AG10803 (cell line): ENCODE data around the gene HAUS7.

ENCODE experiments used
- DNase-seq: peaks from one replicate; pipeline ENCODE4 v3.0.0; 2010; ENCODE audit warnings: low read depth
- H3K4me3 ChIP-seq: 2 replicates; pipeline ENCODE4 v1.5.1; 2011; ENCODE audit warnings: mild to moderate bottlenecking, low read length, control low read depth
- CTCF ChIP-seq: conservative IDR thresholded peaks from 2 replicates; pipeline ENCODE4 v1.5.1; 2011; ENCODE audit warnings: mild to moderate bottlenecking, low read length, control low read depth, inconsistent platforms

The HAUS7 gene

GRCh38 chrX:153488231-153488914 is 18.0 kb upstream of the HAUS7 start:
- no peak for TF ChIP-seq CTCF
- DNase-seq, result no peak
- no peak overlapping the region for H3K4me3 ChIP-seq

- no peak for DNase-seq
- TF ChIP-seq CTCF, result no peak
- H3K4me3 ChIP-seq, result no peak overlapping the region
Observed at GRCh38 chrX:153487590-153488071, 17.3 kb upstream of the HAUS7 start.

- DNase-seq, result no peak
- no peak overlapping the region for H3K4me3 ChIP-seq
- TF ChIP-seq CTCF, result no peak
Observed at GRCh38 chrX:153486171-153486570, 15.8 kb upstream of the HAUS7 start.

- no peak for TF ChIP-seq CTCF
- no peak overlapping the region for H3K4me3 ChIP-seq
- DNase-seq, result no peak
Observed at GRCh38 chrX:153485396-153486080, 15.2 kb upstream of the HAUS7 start.

- no peak for DNase-seq
- TF ChIP-seq CTCF, result no peak
Observed at GRCh38 chrX:153482376-153483015, 12.1 kb upstream of the HAUS7 start.

GRCh38 chrX:153481043-153481442 is 10.7 kb upstream of the HAUS7 start:
- no peak for TF ChIP-seq CTCF
- H3K4me3 ChIP-seq, result no peak overlapping the region
- no peak for DNase-seq

More at GRCh38 chrX:153482376-153483015, 12.1 kb upstream of the HAUS7 start:
- H3K4me3 ChIP-seq, result no peak overlapping the region
